IPS-11a (cell line): ENCODE measurements around the gene SMS.

Source experiments
- H3K4me3 ChIP-seq: one replicate; pipeline ENCODE4 v1.5.1; 2013; ENCODE audit warnings: low read depth, low read length, control low read depth

SMS gene

GRCh38 chrX:21975812-21976211 is 35.3 kb downstream of the SMS start:
- H3K4me3 ChIP-seq = no peak overlapping the region

GRCh38 chrX:21978346-21978745 is 37.8 kb downstream of the SMS start:
- H3K4me3 ChIP-seq = no peak overlapping the region

- no peak overlapping the region for H3K4me3 ChIP-seq
These were observed 41.8 kb downstream of the SMS start for GRCh38 chrX:21982311-21982710.

- no peak overlapping the region for H3K4me3 ChIP-seq
These were observed 44.8 kb downstream of the SMS start for GRCh38 chrX:21985332-21985777.

GRCh38 chrX:21986596-21986995 is 46.1 kb downstream of the SMS start:
- no peak overlapping the region for H3K4me3 ChIP-seq

- H3K4me3 ChIP-seq = no peak overlapping the region
These were observed 48.9 kb downstream of the SMS start for GRCh38 chrX:21989384-21989783.

GRCh38 chrX:21990832-21991231 is 50.3 kb downstream of the SMS start:
- no peak overlapping the region for H3K4me3 ChIP-seq

- H3K4me3 ChIP-seq = no peak overlapping the region
These were observed 51.0 kb downstream of the SMS start for GRCh38 chrX:21991504-21991903.

- no peak overlapping the region for H3K4me3 ChIP-seq
These were observed 52.8 kb downstream of the SMS start for GRCh38 chrX:21993265-21993664.

- H3K4me3 ChIP-seq = no peak overlapping the region
These were observed 56.5 kb downstream of the SMS start for GRCh38 chrX:21996872-21997455.

- no peak overlapping the region for H3K4me3 ChIP-seq
These were observed 57.5 kb downstream of the SMS start for GRCh38 chrX:21998037-21998436.

- no peak overlapping the region for H3K4me3 ChIP-seq
These were observed 64.4 kb downstream of the SMS start for GRCh38 chrX:22004866-22005265.

- H3K4me3 ChIP-seq = no peak overlapping the region
These were observed 71.5 kb downstream of the SMS start for GRCh38 chrX:22012051-22012450.

GRCh38 chrX:22012931-22013330 is 72.4 kb downstream of the SMS start:
- H3K4me3 ChIP-seq = no peak overlapping the region

GRCh38 chrX:22015139-22015750 is 74.7 kb downstream of the SMS start:
- no peak overlapping the region for H3K4me3 ChIP-seq

GRCh38 chrX:22021751-22022324 is 81.3 kb downstream of the SMS start:
- no peak overlapping the region for H3K4me3 ChIP-seq

GRCh38 chrX:22024577-22024976 is 84.1 kb downstream of the SMS start:
- H3K4me3 ChIP-seq = no peak overlapping the region

- no peak overlapping the region for H3K4me3 ChIP-seq
These were observed 85.2 kb downstream of the SMS start for GRCh38 chrX:22025751-22026150.

GRCh38 chrX:22026731-22027130 is 86.2 kb downstream of the SMS start:
- H3K4me3 ChIP-seq = no peak overlapping the region

- H3K4me3 ChIP-seq = no peak within 1 kb of the TSS
These were observed 91.6 kb downstream of the SMS start, which contains the start of gene PHEX for GRCh38 chrX:22032084-22032483. TSS of gene PHEX (plus strand) at chrX:22032325. CDS start at chrX:22033006, 681 bp downstream.

GRCh38 chrX:22032506-22032905 is 92.0 kb downstream of the SMS start:
- H3K4me3 ChIP-seq = no peak overlapping the region

GRCh38 chrX:22033818-22034217 is 93.3 kb downstream of the SMS start:
- H3K4me3 ChIP-seq = no peak overlapping the region
